ENCODE results near the gene ARHGAP28.

GRCh38 chr18:6920099-6920955, 190.8 kb downstream of the ARHGAP28 start:
- TF ChIP-seq CTCF (IDR thresholded peaks at IDR 0.05) (peak; percentile 80), ZFX (IDR thresholded peaks at IDR 0.05; ENCODE audit: borderline replicate concordance) (no peak)

Measured in 22Rv1 (cell line).